ENCODE results near the gene IL10RB.

Gene IL10RB

GRCh38 chr21:33234635-33235520 is 31.3 kb upstream of the IL10RB start:
- no peak overlapping the region for H3K4me3 ChIP-seq (replicated peaks; ENCODE audit: insufficient read depth, low read length)
- TF ChIP-seq GABPA (IDR thresholded peaks at IDR 0.05; ENCODE audit: low read depth), result no peak
- no peak for TF ChIP-seq CTCF (IDR thresholded peaks at IDR 0.05; ENCODE audit: insufficient read depth, low read length)
- no peak for TF ChIP-seq SPI1 (IDR thresholded peaks at IDR 0.05; ENCODE audit: borderline replicate concordance, low read depth)
- TF ChIP-seq REST (IDR thresholded peaks at IDR 0.05; ENCODE audit: insufficient replicate concordance, low read depth), result no peak
- TF ChIP-seq POLR2AphosphoS5 (IDR thresholded peaks at IDR 0.05; ENCODE audit: low read depth), result no peak
- DNase-seq (ENCODE audit: low read depth in 1 of 2, low spot score in 1 of 2), result no peak
- no peak overlapping the region for H3K27ac ChIP-seq (replicated peaks)
- no peaks in the 10 kb centered on the region for H3K27me3 ChIP-seq (ENCODE audit: insufficient read depth, poor library complexity, severe bottlenecking)

GRCh38 chr21:33236013-33236686 is 30.0 kb upstream of the IL10RB start:
- TF ChIP-seq SPI1 (IDR thresholded peaks at IDR 0.05; ENCODE audit: borderline replicate concordance, low read depth) (no peak), POLR2AphosphoS5 (IDR thresholded peaks at IDR 0.05; ENCODE audit: low read depth) (no peak), GABPA (IDR thresholded peaks at IDR 0.05; ENCODE audit: low read depth) (no peak), CTCF (IDR thresholded peaks at IDR 0.05; ENCODE audit: insufficient read depth, low read length) (no peak), REST (IDR thresholded peaks at IDR 0.05; ENCODE audit: insufficient replicate concordance, low read depth) (no peak)
- no peak for DNase-seq (ENCODE audit: low read depth in 1 of 2, low spot score in 1 of 2)
- H3K27ac ChIP-seq (replicated peaks), result no peak overlapping the region
- H3K27me3 ChIP-seq (ENCODE audit: insufficient read depth, poor library complexity, severe bottlenecking), result no peaks in the 10 kb centered on the region
- H3K4me3 ChIP-seq (replicated peaks; ENCODE audit: insufficient read depth, low read length), result no peak overlapping the region

- DNase-seq (ENCODE audit: low read depth in 1 of 2, low spot score in 1 of 2), result no peak
- Histone ChIP-seq H3K27ac (replicated peaks) (no peak overlapping the region), H3K27me3 (ENCODE audit: insufficient read depth, poor library complexity, severe bottlenecking) (no peaks in the 10 kb centered on the region), H3K4me3 (replicated peaks; ENCODE audit: insufficient read depth, low read length) (no peak overlapping the region)
- TF ChIP-seq GABPA (IDR thresholded peaks at IDR 0.05; ENCODE audit: low read depth) (no peak), REST (IDR thresholded peaks at IDR 0.05; ENCODE audit: insufficient replicate concordance, low read depth) (no peak), SPI1 (IDR thresholded peaks at IDR 0.05; ENCODE audit: borderline replicate concordance, low read depth) (no peak), POLR2AphosphoS5 (IDR thresholded peaks at IDR 0.05; ENCODE audit: low read depth) (no peak), CTCF (IDR thresholded peaks at IDR 0.05; ENCODE audit: insufficient read depth, low read length) (no peak)
Observed at GRCh38 chr21:33236766-33237165, 29.4 kb upstream of the IL10RB start.

Measured in HL-60 (cell line).